CD4-positive, alpha-beta T cell treated with Interleukin-17A for 4 hours (primary cell): ENCODE measurements around the gene NOVA1.

ENCODE experiments used
- DNase-seq: peaks from one replicate; pipeline ENCODE4 v3.0.0-alpha.2; 2020; ENCODE audit warnings: mixed read lengths

The NOVA1 gene

GRCh38 chr14:26429205-26429604, 168.6 kb downstream of the NOVA1 start:
- DNase-seq, result no peak

- no peak for DNase-seq
These were observed 170.7 kb downstream of the NOVA1 start for GRCh38 chr14:26427097-26427496.

GRCh38 chr14:26424537-26424936, 173.3 kb downstream of the NOVA1 start:
- DNase-seq, result no peak

GRCh38 chr14:26415618-26416123, 182.2 kb downstream of the NOVA1 start:
- DNase-seq, result no peak

- no peak for DNase-seq
These were observed 182.9 kb downstream of the NOVA1 start for GRCh38 chr14:26414926-26415325.

- DNase-seq, result no peak
These were observed 183.7 kb downstream of the NOVA1 start for GRCh38 chr14:26414103-26414502.

- no peak for DNase-seq
These were observed 185.4 kb downstream of the NOVA1 start for GRCh38 chr14:26412421-26412820.

- DNase-seq, result no peak
These were observed 187.6 kb downstream of the NOVA1 start for GRCh38 chr14:26410189-26410685.

- DNase-seq, result no peak
These were observed 192.9 kb downstream of the NOVA1 start for GRCh38 chr14:26404927-26405326.

- DNase-seq, result no peak
These were observed 194.1 kb downstream of the NOVA1 start for GRCh38 chr14:26403760-26404159.

GRCh38 chr14:26402126-26402525, 195.7 kb downstream of the NOVA1 start:
- no peak for DNase-seq

- DNase-seq, result no peak
These were observed 196.5 kb downstream of the NOVA1 start for GRCh38 chr14:26401179-26401968.

GRCh38 chr14:26400373-26400772, 197.5 kb downstream of the NOVA1 start:
- DNase-seq, result no peak

- no peak for DNase-seq
These were observed 199.2 kb downstream of the NOVA1 start for GRCh38 chr14:26398616-26399015.
